Left kidney (tissue), 2 donors: Measurements from ENCODE around the gene SLC15A3. TPM values are rescaled to one million over a fixed set of nuclear protein-coding genes. Genes with fewer than 3 reads are reported as not detected.

ENCODE experiments used
- DNase-seq: peaks from one replicate; pipeline ENCODE4 v3.0.0-alpha.2; 2013
- polyA plus RNA-seq: library from polyadenylated mRNA; unstranded; fragments of 120-200 nt; gene quantifications from one replicate; pipeline ENCODE4 v1.2.1, GENCODE V29; 2013; ENCODE audit not compliant: insufficient read length

Gene SLC15A3
- polyA plus RNA-seq, 1 donor = 15.7 TPM

DNA sequence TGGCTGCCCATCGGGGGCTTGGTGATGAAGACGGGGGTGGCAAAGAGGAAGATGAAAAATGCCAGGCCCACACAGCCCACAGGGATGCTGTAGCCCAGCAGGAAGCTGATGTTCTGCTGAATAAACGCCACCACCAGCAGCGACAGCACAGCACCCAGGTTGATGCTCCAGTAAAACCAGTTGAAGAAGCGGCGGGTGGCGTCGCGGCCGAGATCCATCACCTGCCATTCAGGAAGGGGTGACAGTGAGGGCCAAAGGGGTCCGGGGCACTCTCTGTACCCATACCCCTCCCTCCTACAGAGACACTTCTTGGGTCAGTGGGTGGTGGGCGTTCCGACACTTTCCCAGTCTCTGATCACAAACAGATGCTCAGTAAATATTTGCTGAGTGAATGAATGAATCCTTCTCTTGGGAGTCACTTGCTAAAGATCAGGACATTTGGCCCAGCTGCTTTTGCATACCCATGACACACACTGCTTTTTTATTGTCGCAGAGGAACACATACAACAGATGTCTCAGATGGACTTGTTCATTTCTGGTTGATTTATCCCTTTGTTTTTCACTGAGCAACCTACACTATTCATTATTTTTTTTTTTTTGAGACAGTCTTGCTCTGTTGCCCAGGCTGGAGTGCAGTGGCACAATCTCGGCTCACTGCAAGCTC, 5.2 kb downstream of the SLC15A3 start:
- DNase-seq = no peak

DNA sequence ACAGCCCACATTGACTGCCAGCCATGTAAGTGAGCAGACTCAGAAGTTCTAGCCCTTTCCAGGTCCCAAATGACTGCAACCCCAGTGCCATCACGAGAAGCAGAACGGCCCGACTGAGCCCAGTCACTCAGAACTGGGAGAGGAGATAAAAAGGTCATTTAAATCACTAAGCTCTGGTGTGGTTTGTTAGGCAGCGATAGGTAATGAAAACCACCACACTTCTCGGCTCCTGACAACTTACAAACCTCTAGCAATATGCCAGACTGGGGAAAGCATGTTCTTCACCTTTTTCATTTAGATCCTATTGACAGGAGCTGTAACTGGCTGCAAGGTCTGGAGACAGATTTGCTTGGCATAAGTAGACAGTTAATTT, 6.7 kb downstream of the SLC15A3 start:
- no peak for DNase-seq

DNA sequence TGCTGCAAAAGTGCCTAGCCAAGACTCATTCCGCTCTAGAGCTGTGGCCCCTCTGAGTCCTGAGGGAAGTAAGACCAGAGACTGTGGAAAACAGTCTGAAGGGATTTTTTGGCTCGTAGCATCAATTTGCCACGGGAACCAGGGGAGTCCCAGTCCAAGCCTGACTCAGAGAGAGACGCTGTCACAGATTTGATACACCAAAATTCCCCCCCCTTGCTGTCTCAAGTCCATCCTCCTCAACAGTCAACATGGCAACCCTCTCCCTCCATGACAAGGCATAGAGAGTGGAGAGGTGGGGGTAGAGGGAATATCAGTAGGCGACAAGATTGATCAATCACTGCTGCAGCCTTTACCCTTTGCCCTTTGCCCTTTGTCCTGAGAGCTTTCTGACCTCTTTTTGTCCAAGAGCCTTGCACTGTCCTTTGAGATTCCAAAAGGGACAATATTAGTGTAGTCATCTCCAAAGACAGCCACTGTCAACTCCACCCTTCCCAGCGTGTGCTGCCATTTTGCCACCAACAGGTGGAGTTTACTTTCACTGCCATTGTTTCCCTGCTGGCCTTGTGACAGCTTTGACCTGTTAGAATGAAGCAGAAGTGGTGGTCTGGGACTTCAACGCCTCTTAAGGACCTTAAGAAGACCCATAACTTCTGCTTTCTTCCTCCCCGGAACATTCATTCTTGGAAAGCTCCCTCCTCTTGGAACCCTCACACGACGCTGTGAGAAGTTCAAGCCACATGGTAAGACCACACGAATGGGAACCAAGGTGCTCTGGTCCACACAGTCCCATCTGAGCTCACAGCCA, 7.3 kb downstream of the SLC15A3 start:
- no peak for DNase-seq

DNA sequence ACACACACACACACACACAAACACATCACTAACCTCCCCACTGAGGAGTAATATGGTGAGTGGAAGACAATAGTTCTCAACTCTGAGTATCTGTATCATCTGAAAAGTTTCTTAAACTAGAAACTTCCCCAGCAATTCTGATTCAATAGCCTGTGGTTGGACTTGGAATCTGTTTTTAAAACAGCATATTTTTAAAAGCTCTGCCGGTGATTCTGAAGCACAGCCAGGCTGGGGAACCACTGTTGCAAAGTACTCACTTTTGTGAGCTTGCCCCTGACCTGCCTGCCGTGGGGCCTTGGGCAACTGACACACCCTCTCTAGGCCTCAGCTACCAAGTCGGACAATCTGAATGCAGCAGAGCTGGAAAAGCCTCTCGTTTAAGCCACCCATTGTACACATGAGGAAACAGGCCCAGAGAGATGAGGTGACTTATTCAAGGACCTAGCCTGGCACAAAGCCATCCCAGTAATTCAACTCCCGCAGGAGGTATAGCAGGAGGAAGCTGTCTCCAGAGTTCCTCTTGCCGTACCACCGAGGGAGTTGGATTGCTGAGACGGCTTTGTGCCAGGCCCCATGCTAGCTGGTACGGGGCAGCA, 8.9 kb downstream of the SLC15A3 start:
- DNase-seq = no peak

DNA sequence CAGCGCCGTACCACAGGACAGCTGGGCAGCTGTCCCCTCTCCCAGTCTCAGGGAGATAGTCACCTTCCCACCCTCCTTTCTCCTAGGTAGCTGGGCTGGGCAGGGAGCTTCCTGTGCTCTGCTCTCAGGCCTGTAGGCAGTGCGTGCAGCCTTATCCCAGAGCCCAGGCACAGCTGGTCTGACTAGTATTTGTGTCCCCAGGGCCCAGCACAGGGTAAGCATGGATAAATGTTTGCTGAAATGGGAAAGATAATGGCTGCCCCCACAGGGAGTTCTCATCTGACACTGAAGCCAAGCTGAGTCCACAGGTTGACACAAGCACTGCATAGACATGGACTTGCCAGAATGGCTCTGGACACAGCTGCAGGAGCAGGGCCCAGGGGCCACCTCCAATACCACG, 9.8 kb downstream of the SLC15A3 start:
- no peak for DNase-seq

DNA sequence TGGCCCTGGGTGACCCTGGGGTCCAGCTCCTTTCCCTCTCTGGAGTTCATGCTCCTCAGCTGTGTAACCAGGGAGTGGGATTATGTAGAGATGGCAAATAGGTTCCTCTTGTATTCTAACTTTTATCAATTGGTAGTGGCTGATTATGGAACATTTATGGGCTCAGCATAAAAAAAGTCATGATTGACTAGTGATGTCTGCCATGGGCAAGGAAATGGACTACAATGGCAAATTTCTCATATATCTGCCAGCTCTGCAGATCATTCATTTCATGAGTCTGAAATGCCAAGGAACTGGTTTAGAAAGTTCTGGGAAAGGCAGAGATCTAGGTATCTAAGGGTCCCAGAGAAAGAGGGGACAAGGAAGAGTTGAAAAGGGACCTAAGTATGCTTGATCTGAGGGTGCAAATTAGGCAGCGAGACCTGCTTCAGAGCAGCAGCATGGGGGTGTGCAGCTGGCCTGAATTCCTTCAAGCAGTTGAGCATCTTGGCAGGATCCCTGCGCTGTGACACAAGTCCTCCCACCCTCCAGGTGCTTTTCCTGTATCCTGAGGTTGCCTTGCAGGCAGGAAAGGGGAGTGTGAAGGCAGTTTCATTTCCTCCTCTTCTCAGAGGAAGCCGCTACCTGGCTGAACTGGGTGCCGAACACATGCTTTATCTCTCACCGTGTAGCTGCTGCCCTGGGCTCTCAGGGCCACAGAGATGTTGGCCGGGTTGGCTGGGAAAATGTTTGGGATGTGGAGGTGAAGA, 10.4 kb downstream of the SLC15A3 start:
- DNase-seq = no peak

DNA sequence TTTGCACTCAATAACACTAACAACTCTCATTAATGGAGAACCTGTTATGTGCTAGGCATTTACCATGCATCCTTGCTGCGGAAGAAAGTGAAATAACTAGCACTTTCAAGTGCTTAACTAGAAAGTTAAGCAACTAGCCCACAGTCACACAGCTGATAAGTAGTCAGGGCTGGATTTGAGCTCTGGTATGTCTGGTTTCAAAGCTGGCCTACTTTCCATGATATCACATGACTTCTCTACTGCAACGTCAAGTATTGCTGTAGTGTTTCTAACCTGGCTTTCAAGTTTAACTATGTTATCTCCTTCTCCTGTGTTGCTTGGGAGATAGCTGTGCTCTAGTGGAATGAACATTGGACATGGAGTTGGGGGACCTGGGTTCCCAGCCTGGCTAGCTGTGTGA, 12.1 kb downstream of the SLC15A3 start:
- DNase-seq = no peak

DNA sequence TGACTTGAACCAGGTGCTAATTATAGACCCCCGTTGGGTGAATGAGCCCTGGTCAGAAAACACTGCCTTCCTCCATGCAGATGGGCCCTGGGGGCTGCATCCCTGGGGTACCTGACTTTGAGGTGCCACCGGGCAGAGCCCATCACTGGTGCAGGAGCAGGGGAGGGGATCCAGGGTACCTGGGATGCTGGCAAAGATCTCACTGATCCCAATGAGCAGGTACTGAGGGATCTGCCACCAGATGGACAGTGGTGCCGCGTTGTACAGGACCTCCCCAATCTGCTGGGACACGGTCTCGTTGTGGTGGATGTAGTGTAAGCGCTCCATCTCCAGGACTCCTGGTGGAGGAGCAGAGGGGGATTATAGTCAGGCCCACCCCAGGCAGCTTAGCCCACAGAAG, 12.7 kb downstream of the SLC15A3 start:
- DNase-seq = no peak

DNA sequence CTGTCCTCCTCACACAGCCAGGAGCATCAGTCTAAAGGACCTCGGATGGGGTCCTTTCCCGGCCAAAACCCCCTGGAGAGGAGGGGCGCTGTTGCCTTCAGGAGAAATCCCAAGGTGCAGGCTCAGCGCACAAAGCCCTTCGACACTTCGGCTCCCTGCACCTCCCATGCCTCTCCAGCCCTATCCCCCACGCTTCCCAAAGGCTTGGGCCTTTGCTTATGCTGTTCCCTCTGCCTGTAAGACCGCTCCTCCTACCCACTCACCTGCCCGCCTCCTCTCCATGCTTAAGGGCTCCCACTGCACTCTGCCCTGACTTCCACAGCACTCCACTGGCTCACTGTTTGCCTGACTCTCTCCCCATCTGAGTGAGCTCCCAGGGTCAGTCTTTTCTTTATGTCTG, 13.5 kb downstream of the SLC15A3 start:
- DNase-seq = no peak

DNA sequence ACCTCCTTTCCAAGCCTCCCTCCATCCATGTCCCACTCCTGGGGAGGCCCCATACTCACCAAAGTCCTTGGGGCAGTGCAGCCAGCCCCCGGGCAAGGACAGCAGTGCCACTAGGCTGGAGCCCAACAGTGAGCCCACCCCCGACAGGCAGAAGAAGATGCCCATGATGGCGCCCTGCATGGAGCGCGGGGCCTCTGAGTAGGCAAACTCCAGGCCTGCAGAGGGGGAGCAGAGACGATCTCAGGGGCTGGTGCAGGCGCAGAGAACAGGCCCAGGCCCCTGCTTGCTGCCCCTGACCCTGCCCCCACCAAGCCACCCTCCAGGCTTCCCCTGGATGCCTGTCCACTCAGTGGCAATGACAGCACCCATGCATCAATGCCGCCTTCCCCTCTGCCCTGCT, 14.2 kb downstream of the SLC15A3 start:
- DNase-seq = no peak

DNA sequence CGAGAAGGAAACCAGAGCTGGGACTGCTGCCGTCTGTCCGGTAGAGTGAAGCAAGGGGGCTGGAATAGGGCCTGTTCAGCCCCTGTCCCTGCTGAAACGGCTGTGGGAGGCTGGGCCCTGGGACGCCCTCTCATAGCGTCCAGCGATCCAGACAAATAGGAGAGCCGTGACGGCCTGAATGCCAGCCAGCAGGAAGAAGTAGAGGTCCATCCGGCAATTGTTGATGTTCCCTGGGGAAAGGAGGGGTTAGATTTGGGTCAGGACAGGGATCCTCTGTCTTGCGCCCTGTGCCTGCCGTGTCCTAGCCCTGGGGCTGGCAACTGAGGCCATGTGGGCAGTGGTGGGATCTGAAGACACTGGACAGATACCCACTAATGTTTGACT, 14.8 kb downstream of the SLC15A3 start:
- no peak for DNase-seq

DNA sequence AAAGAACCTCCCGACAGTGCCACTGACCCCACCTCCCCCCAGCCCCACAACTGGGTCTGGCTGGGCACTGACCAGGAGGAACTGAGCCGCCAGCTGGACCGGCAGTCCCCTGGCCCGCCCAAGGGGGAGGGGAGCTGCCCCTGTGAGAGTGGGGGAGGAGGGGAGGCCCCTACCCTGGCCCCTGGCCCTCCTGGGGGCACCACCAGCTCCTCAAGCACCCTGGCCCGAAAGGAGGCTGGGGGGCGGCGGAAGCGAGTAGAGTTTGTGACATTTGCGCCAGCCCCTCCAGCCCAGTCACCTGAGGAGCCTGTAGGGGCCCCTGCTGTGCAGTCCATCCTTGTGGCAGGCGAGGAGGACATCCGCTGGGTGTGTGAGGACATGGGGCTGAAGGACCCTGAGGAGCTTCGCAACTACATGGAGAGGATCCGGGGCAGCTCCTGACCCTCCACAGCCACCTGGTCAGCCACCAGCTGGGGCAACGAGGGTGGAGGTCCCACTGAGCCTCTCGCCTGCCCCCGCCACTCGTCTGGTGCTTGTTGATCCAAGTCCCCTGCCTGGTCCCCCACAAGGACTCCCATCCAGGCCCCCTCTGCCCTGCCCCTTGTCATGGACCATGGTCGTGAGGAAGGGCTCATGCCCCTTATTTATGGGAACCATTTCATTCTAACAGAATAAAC, 15.4 kb downstream of the SLC15A3 start:
- DNase-seq = no peak

DNA sequence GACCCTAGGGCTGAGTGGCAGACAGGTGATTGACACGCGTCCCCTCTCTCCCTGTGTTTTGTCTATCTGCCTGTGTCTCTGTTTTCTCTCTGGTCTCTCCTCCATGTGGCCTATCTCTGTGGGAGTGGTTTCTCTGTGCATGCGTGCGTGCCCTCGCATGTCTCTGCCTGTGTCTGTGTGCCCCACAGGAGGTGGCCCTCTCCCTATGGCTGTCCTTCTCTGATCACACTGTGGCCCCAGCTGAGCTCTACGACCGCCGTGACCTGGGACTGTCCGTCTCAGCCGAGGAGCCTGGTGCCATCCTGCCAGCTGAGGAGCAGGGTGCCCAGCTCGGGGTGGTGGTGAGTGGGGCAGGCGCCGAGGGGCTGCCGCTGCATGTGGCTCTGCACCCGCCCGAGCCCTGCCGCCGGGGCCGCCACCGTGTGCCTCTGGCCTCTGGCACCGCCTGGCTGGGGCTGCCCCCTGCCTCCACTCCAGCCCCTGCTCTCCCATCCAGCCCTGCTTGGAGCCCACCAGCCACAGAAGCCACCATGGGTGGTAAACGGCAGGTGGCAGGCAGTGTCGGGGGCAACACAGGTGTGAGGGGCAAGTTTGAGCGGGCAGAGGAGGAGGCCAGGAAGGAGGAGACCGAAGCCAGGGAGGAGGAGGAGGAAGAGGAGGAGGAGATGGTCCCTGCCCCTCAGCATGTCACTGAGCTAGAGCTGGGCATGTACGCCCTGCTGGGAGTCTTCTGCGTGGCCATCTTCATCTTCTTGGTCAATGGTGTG, 16.1 kb downstream of the SLC15A3 start:
- no peak for DNase-seq

DNA sequence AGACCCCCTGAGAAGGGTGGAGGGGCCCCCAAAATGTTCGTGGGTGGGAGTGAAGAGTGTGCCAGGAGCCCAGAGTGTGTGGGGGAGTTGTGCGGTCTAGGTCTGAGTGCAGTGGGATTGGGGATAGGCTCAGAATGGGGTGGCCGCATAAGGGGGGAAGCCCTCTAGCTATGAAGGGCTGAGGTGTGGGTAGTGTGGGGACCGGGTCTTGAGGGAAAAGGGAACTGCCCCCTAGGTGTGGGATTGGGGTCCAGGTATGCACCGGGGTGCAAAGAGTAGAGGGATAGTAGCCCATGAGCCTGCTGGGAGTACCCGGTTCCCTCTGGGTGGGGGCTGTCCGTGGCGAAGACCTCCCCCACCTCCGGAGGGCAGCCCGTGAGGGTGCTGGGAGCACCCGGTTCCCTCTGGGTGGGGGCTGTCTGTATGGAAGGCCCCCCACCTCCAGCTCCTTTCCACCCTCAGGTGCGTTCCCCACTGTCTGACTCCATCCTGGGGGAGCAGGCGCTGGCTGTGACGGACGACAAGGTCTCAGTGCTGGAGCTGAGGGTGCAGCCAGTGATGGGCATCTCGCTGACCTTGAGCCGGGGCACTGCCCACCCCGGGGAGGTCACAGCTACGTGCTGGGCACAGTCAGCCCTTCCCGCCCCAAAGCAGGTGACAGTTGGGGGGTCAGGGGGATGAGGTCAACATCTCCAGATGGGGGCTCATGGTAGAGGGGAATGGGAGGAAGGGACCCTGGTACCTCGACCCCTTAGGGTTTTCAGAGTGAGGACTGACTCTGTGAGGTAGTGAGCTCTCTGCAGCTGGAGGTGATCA, 17.0 kb downstream of the SLC15A3 start:
- no peak for DNase-seq

DNA sequence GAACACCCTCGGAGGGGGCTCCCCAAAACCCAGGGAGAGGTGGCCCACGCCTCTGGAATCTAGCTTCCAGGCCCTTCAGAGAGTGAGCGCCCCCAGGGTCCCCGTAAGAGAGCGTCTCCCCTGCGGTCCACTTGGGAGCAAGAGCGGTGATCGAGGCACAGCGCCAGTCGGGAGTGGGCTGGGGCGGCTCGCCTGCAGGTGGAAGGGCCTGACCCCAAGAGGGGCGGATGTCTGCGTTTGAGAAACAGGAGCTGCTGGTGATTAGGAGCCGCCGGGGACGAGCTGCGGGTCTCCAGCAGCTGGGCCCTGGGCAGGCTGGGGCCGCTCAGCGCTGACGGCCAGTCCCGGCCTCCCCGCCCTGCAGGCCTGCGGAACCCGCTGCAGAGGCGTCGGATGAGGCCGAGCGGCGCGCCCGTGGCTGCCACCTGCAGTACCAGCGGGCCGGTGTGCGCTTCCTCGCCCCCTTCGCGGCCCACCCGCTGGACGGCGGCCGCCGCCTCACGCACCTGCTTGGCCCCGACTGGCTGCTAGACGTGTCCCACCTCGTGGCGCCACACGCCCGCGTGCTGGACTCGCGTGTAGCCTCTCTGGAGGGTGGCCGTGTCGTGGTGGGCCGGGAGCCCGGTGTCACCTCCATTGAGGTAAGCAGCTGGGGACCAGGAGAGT, 17.7 kb downstream of the SLC15A3 start:
- no peak for DNase-seq

DNA sequence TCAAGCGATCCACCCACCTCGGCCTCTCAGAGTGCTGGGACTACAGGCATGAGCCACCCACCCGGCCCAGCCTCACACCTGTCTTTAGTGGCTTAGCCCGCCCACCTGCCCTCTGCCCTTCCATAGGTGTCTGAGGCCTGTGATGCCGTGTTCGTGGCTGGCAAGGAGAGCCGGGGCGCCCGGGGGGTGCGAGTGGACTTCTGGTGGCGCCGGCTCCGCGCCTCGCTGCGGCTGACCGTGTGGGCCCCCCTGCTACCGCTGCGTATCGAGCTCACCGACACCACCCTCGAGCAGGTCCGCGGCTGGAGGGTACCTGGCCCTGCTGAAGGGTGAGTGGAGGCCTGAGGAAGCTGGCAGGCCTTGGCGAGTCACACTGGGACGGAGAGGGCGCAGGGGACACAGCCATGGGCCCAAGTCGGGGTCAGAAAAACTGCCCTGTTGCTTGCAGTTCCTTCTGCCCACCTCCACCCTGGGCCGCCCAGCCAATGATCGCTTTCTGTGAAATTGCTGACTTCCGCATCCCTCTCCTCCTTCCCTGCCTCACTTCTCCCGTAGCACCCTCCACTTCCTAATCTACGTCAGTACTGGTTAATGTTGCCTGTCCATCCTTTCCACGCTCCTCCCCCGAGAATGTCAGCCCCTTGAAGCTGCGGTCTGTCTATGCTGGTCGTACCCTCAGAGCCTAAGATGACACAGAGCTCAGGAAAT, 18.4 kb downstream of the SLC15A3 start:
- no peak for DNase-seq

DNA sequence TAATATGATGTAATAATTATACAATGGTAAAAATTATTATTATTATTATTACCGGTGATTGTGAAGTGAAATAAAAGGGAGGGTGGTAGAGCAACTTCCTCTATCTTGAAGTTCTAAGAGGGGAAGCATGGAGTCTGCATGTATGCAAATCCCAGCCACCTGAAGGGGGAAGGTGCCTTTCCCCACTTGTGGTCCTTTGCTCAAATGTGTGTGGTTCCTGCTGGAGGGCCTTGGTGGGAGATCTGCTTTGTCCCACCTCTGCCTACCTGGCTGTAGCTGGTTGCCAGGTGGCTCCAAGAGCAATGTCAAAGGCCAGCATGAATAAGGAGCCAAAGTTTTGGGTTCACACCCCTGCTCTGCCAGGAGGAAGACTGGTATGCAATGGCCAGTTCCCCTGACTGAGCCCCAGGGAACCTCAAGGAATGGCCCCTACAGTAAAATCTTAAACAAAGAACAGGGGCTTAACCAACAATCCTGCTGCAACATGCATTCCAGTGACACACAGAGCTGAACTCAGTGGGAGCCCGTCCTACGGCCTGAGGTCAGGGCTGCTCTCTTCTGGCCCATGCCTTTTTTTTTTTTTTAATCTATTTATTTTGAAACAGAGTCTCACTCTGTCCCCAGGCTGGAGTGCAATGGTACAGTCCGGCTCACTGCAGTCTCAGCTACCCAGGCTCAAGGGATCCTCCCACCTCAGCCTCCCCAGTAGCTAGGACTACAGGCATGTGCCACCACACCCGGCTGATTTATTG, 19.2 kb downstream of the SLC15A3 start:
- DNase-seq = no peak

DNA sequence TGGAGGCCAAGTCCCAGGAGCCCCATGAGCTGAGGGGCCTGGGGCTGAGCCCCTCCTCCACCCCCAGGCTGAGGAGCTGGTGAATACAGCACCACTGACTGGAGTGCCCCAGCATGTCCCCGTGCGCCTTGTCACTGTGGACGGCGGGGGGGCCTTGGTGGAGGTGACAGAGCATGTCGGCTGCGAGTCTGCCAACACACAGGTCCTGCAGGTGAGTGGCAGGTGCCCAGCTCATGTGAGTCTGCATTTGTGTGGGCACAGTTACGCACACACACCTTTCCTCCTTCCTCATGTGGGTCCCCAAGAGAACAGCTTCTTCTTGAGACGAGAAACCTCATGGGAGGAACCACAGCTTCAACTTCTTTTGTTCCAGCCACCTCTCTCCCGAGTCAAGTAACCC, 20.1 kb downstream of the SLC15A3 start:
- no peak for DNase-seq

DNA sequence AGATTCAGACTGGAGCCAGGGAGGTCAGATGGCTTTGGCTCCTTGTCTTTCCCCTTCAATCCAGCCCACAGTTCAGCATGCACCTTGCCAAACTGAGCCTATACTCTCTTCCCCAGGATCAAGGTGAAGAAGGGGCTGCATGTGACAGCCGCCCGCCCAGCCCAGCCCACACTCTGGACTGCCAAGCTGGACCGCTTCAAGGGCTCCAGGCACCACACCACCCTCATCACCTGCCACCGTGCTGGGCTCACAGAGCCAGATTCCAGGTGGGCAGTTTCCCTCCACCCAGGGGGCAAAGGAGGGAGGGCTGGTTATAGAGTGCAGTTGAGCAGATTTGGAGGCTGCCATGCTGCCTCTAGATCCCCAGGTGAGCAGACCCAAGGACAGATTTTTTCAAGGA, 21.6 kb downstream of the SLC15A3 start:
- DNase-seq = no peak
